SK-N-MC (cell line): ENCODE data around the gene TIPARP.

Source experiments
- EZH2 ChIP-seq: fragments of 200-600 bp; sonication (generic); IDR thresholded peaks from one replicate; pipeline ENCODE4 v1.6.1; 2017; ENCODE audit warnings: antibody characterized with exemption
- POLR2AphosphoS5 ChIP-seq: IDR thresholded peaks from 2 replicates; pipeline ENCODE4 v1.6.1; 2012; ENCODE audit warnings: mild to moderate bottlenecking, low read depth, low read length, borderline replicate concordance

- TF ChIP-seq EZH2, result no peak
- no peak for TF ChIP-seq POLR2AphosphoS5
These were observed 28.0 kb downstream of the TIPARP start for GRCh38 chr3:156702367-156702766.
